Ureter (tissue), 1 donor: ENCODE measurements around the gene PDILT. TPM values are rescaled to one million over a fixed set of nuclear protein-coding genes. Genes with fewer than 3 reads are reported as not detected.
"Not testable (repeated sequence)": the region's sequence is repeated elsewhere in the genome, so short reads cannot be mapped to it uniquely, and the experiment has no call there.

Source experiments
- DNase-seq: peaks from one replicate; pipeline ENCODE4 v3.0.0-alpha.2; 2020; ENCODE audit warnings: low spot score
- total RNA-seq: library from RNA; stranded (reverse); gene quantifications from one replicate; pipeline ENCODE4 v1.2.4, GENCODE V29; 2023
- donor health status: DM: yes; HTN: yes; CAD: no.

Gene PDILT
- total RNA-seq, 1 donor from 2014 or later, result not detected

GRCh38 chr16:20322696-20323095 lies 81.8 kb downstream of the PDILT start:
- DNase-seq, result no peak

GRCh38 chr16:20321671-20322070 lies 82.9 kb downstream of the PDILT start:
- no peak for DNase-seq

- DNase-seq, result not testable (repeated sequence)
Measured at GRCh38 chr16:20321051-20321450, 83.5 kb downstream of the PDILT start.

- no peak for DNase-seq
Measured at GRCh38 chr16:20320592-20320991, 83.9 kb downstream of the PDILT start.

GRCh38 chr16:20320178-20320577 lies 84.4 kb downstream of the PDILT start:
- no peak for DNase-seq

- no peak for DNase-seq
Measured at GRCh38 chr16:20319406-20319805, 85.1 kb downstream of the PDILT start.

GRCh38 chr16:20318437-20318836 lies 86.1 kb downstream of the PDILT start:
- DNase-seq, result no peak

- no peak for DNase-seq
Measured at GRCh38 chr16:20318006-20318405, 86.5 kb downstream of the PDILT start.

- DNase-seq, result no peak
Measured at GRCh38 chr16:20317117-20317516, 87.4 kb downstream of the PDILT start.

GRCh38 chr16:20316715-20317114 lies 87.8 kb downstream of the PDILT start:
- no peak for DNase-seq

GRCh38 chr16:20315764-20316163 lies 88.8 kb downstream of the PDILT start:
- DNase-seq, result no peak

- no peak for DNase-seq
Measured at GRCh38 chr16:20314575-20314974, 90.0 kb downstream of the PDILT start.

GRCh38 chr16:20313741-20314140 lies 90.8 kb downstream of the PDILT start:
- no peak for DNase-seq

- DNase-seq, result not testable (repeated sequence)
Measured at GRCh38 chr16:20312536-20313095, 91.9 kb downstream of the PDILT start.

GRCh38 chr16:20311548-20311947 lies 93.0 kb downstream of the PDILT start:
- DNase-seq, result no peak

GRCh38 chr16:20310421-20311395 lies 93.8 kb downstream of the PDILT start:
- DNase-seq, result no peak

GRCh38 chr16:20309786-20310185 lies 94.8 kb downstream of the PDILT start:
- no peak for DNase-seq

Other genes with a start within 250 kb of the PDILT start
- 0.49 TPM for gene GP2, start 77.2 kb downstream of the PDILT start, total RNA-seq
- gene UMOD, start 52.0 kb downstream of the PDILT start, total RNA-seq, result not detected
- 2.3 TPM for gene ACSM5, start 4.8 kb upstream of the PDILT start, total RNA-seq
- gene ACSM2A, start 46.8 kb upstream of the PDILT start, total RNA-seq, result not detected
- gene ACSM2B, start 171.6 kb upstream of the PDILT start, total RNA-seq, result not detected